Peyer's patch (tissue), 4 donors: Measurements from ENCODE around the gene CD4. TPM values are rescaled to one million over a fixed set of nuclear protein-coding genes. Genes with fewer than 3 reads are reported as not detected.

Experiments used
- DNase-seq, 3 donors: peaks; one replicate each; pipeline ENCODE4 v3.0.0-alpha.2; 2017 to 2019
- H3K27ac ChIP-seq, 4 donors: fragments of 200-600 bp; sonication (generic); one replicate each; pipeline ENCODE4 v1.5.1; 2016 to 2019
- H3K27me3 ChIP-seq, 2 donors: fragments of 200-600 bp; sonication (generic); one replicate each; pipeline ENCODE4 v1.5.1; 2019
- H3K36me3 ChIP-seq, 3 donors: fragments of 200-600 bp; sonication (generic); one replicate each; pipeline ENCODE4 v1.5.1; 2016 to 2019
- H3K4me1 ChIP-seq, 4 donors: fragments of 200-600 bp; sonication (generic); one replicate each; pipeline ENCODE4 v1.5.1; 2016 to 2019
- H3K4me3 ChIP-seq, 4 donors: fragments of 200-600 bp; sonication (generic); 1 replicate in 3 of 4; 2 replicates in 1 of 4; pipeline ENCODE4 v1.5.1; 2016 to 2019; ENCODE audit warnings: mild to moderate bottlenecking in 1 of 4
- H3K9me3 ChIP-seq, 4 donors: fragments of 200-600 bp; sonication (generic); one replicate each; pipeline ENCODE4 v1.5.1; 2016 to 2019; ENCODE audit warnings: mild to moderate bottlenecking in 1 of 4
- CTCF ChIP-seq, 6 experiments: fragments of 450-650 bp in 4 of 6; fragments of 200-600 bp in 2 of 6; sonication (generic) in 1 of 6; IDR thresholded peaks; one replicate each; pipeline ENCODE4 v1.5.1; 2017 to 2019; ENCODE audit warnings: antibody characterized with exemption in 6 of 6, mild to moderate bottlenecking in 3 of 6, moderate library complexity in 1 of 6
- POLR2A ChIP-seq, 2 donors: fragments of 450-650 bp; IDR thresholded peaks; one replicate each; pipeline ENCODE4 v1.5.1; 2017; ENCODE audit warnings: antibody characterized with exemption in 2 of 2, mild to moderate bottlenecking in 2 of 2, moderate library complexity in 2 of 2
- total RNA-seq, 4 donors: library from RNA; depleted of rRNA; stranded (reverse); fragments of >200 nt; gene quantifications; one replicate each; pipeline ENCODE4 v1.1.0, GENCODE V29; 2016

CD4 gene
- total RNA-seq, 4 donors from 2014 or later, result 2.1 to 9.1 (median 4.0) TPM

- Histone ChIP-seq H3K27me3 (no peaks in the 10 kb centered on the region), H3K9me3 (no peaks in the 10 kb centered on the region), H3K36me3 (no peaks in the 10 kb centered on the region), H3K27ac (no peak overlapping the region), H3K4me1 (no peaks in the 10 kb centered on the region), H3K4me3 (no peak overlapping the region)
- TF ChIP-seq CTCF (IDR thresholded peaks at IDR 0.05) (no peak), POLR2A (IDR thresholded peaks at IDR 0.05) (no peak)
- no peak for DNase-seq
Measured at GRCh38 chr12:6819106-6820030, 30.0 kb downstream of the CD4 start.

GRCh38 chr12:6820166-6820565 lies 30.8 kb downstream of the CD4 start:
- H3K36me3 ChIP-seq, result no peaks in the 10 kb centered on the region
- no peaks in the 10 kb centered on the region for H3K27me3 ChIP-seq
- no peak overlapping the region for H3K27ac ChIP-seq

GRCh38 chr12:6821591-6822425 lies 32.5 kb downstream of the CD4 start, which contains the start of gene GPR162:
TSS of gene GPR162 (plus strand) at chr12:6821821. CDS start at chr12:6823899, 2,078 bp downstream.
- Histone ChIP-seq H3K4me1 (peaks cover 0 to under 1% (median 0%) of the 10 kb centered on the region in 4 donors), H3K4me3 (peak within 1 kb of the TSS; percentile 24 to 53 (median 40)), H3K36me3 (no peaks in the 10 kb centered on the region), H3K27ac (peak within 1 kb of the TSS in 3 of 4 donors; percentile 17 to 76 (median 70)), H3K9me3 (no peaks in the 10 kb centered on the region), H3K27me3 (no peaks in the 10 kb centered on the region)
- no peak for TF ChIP-seq POLR2A (IDR thresholded peaks at IDR 0.05)
- no peak for TF ChIP-seq CTCF (IDR thresholded peaks at IDR 0.05)
- peak in 2 of 3 donors; percentile 54 to 56 for DNase-seq

More at GRCh38 chr12:6820166-6820565, 30.8 kb downstream of the CD4 start:
- Histone ChIP-seq H3K4me1 (no peaks in the 10 kb centered on the region), H3K9me3 (no peaks in the 10 kb centered on the region), H3K4me3 (no peak overlapping the region)
- no peak for DNase-seq
- TF ChIP-seq CTCF (IDR thresholded peaks at IDR 0.05) (no peak), POLR2A (IDR thresholded peaks at IDR 0.05) (no peak)

- Histone ChIP-seq H3K27me3 (no peaks in the 10 kb centered on the region), H3K9me3 (no peaks in the 10 kb centered on the region), H3K27ac (no peak overlapping the region), H3K4me3 (peak overlapping the region in 2 of 4 donors; percentile 29 to 52), H3K4me1 (peaks cover 0 to 8% (median 0%) of the 10 kb centered on the region in 4 donors), H3K36me3 (no peaks in the 10 kb centered on the region)
- TF ChIP-seq POLR2A (IDR thresholded peaks at IDR 0.05) (no peak), CTCF (IDR thresholded peaks at IDR 0.05) (no peak)
- DNase-seq, result no peak
Measured at GRCh38 chr12:6822426-6823135, 33.3 kb downstream of the CD4 start.
